VCaP (cell line): Measurements from ENCODE around the gene MARK3.
"Not testable (repeated sequence)": the region's sequence is repeated elsewhere in the genome, so short reads cannot be mapped to it uniquely, and the experiment has no call there.

Experiments used
- H3K27ac ChIP-seq: fragments of 450-650 bp; 2 replicates; pipeline ENCODE4 v1.5.1; 2017
- TF ChIP-seq, protein P1 (sequence below): fragments of 450-650 bp; conservative IDR thresholded peaks from 2 replicates; pipeline ENCODE4 v1.5.1; 2017; ENCODE audit warnings: mild to moderate bottlenecking, moderate library complexity

The MARK3 gene

DNA sequence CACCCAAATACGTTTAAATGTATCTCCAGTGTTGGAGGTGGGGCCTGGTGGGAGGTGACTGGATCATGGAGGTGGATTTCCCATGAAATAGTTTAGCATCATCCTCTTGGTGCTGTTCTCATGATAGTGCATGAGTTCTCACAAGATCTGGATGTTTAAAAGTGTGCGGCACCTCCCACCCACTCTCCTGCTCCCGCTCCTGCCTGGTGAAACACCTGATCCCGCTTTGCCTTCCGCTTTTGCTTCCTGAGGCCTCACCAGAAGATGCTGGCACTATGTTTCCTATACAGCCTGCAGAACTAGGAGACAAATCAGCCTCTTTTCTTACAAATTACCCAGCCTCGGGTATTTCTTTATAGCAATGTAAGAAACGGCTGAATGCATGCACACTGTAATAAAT is 31.1 kb upstream of the MARK3 start:
- no peak overlapping the region for H3K27ac ChIP-seq
- TF ChIP-seq, protein P1, sequence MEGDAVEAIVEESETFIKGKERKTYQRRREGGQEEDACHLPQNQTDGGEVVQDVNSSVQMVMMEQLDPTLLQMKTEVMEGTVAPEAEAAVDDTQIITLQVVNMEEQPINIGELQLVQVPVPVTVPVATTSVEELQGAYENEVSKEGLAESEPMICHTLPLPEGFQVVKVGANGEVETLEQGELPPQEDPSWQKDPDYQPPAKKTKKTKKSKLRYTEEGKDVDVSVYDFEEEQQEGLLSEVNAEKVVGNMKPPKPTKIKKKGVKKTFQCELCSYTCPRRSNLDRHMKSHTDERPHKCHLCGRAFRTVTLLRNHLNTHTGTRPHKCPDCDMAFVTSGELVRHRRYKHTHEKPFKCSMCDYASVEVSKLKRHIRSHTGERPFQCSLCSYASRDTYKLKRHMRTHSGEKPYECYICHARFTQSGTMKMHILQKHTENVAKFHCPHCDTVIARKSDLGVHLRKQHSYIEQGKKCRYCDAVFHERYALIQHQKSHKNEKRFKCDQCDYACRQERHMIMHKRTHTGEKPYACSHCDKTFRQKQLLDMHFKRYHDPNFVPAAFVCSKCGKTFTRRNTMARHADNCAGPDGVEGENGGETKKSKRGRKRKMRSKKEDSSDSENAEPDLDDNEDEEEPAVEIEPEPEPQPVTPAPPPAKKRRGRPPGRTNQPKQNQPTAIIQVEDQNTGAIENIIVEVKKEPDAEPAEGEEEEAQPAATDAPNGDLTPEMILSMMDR: no peak

DNA sequence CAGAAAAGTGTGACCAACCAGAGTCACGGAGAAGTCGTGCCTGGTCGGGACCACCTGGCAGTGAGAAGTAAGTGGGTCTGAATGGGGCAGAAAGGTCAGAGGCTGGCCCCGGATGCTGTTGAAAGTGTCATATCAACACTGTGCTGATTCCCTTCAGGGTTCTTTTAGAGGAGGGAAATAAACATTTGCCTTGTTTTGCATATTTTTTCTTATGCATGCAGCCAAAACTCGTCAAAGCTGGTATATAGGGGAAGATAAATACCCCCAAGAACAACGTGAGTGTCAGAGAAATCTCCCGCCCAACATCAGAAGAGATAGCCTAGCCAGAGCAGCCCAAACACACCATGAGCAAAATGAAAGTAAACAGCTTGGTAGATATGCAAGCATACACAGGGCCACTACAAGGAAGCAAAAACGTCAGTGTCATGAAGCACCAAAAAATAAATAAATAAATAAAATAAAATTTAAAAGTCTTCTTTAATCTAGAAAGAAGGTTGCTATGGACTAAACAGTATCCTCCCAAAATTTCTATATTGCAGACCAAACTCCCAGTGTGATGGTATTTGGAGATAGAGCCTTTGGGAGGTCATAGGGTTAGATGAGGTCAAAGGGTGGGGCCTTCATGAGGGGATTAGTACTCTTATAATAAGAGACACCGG is 29.1 kb upstream of the MARK3 start:
- TF ChIP-seq, protein P1: no peak
- H3K27ac ChIP-seq: no peak overlapping the region

DNA sequence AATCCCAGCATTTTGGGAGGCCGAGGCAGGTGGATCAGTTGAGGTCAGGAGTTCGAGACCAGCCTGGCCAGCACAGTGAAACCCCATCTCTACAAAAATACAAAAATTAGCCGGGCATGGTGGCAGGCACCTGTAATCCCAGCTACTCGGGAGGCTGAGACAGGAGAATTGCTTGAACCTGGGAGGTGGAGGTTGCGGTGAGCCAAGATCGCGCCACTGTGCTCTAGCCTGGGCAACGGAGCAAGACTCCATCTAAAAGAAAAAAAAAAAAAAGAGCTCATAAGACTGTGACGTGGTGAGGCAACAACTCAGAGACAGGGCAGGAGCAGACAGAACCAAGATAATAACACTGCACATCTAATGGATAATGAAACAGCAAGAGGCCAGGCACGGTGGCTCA is 27.7 kb upstream of the MARK3 start:
- not testable (repeated sequence) for H3K27ac ChIP-seq

DNA sequence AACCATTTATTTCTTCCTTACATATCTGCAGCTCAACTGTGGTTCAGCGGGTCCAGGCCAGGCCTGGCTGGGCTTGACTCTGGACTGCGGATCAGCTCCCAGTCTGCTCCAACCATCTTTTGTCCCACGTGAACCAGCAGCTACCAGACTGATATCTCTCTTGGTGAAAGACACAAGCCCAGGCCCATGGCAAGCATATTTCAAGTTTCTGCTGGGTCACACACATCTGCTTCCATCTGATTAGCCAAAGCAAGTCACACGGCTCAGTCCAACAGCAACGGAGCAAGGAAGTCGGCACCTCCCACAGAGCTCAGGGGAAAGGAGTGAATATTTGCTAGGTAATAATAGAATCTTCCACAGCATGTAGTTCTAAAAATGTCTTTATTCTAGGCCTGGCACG is 24.7 kb upstream of the MARK3 start:
- no peak overlapping the region for H3K27ac ChIP-seq
- TF ChIP-seq, protein P1: no peak

DNA sequence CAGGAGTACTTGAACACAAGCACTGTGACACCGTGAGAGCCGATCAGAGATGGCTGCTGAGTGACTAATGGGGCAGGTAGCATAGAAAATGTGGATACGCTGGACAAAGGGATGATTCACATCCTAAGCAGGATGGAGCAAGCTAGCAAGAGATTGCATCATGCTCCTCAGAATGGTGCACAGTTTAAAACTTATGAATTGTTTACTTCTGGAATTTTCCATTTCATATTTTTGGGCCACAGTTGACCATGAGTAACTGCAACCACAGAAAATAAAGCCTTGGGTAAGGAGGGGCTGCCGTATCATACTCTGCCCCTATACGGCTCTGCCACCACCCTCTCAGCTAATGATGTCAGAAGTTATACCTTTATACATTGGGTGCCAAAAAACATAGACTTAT is 23.3 kb upstream of the MARK3 start:
- H3K27ac ChIP-seq: no peak overlapping the region
- TF ChIP-seq, protein P1: no peak

DNA sequence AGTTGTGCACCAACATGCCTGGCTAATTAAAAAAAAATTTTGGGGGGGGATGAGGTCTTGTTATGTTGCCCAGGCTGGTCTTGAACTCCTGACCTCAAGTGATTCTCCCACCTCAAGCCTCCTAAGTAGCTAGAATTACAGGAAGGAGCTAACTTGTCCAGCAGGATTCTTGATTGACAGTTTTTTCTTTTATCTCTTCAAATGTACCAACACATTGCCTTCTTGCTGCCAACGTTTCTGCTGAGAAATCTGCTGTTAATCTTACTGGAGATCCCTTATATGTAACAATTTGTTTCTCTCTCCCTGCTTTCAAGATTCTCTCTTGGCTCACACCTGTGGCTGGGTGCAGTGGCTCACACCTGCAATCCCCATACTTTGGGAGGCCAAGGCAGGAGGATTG is 22.4 kb upstream of the MARK3 start:
- no peak overlapping the region for H3K27ac ChIP-seq
- TF ChIP-seq, protein P1: no peak

DNA sequence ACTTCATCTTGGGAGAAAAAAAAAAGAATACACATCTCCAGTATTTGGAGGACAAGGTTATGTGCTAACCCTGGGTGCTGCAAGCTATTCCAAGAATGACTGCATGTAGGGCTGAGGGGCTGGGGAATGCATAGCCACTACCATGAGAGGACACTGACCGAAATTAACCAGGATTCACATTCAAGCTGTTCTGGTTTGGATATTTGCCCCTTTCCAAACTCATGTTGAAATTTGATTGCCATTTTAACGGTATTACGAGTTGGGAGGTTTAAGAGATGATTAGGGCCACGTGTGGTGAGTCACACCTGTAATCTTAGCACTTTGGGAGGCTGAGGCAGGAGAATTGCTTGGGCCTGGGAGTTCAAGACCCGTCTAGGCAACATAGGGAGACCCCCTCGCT is 18.5 kb upstream of the MARK3 start:
- TF ChIP-seq, protein P1: no peak
- no peak overlapping the region for H3K27ac ChIP-seq

DNA sequence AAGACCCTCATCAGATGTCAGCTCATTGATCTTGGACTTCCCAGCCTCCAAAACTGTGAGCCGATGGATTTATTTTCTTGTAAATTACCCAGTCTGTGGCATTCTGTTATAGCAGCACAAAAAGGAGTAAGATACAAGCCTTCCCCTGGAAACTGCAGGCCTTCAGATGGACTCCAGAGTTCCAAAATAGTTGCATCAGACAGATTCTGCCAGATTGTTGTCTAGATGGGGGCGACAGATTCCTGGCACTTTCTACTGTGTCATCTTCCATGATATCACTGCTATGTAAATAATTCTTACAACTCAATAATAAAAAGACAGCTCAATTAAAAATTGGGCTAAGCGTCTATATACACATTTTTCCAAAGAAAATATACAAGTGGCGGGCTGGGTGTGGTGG is 17.2 kb upstream of the MARK3 start:
- TF ChIP-seq, protein P1: no peak
- no peak overlapping the region for H3K27ac ChIP-seq
